ENCODE results near the gene PAX4.

The PAX4 gene

DNA sequence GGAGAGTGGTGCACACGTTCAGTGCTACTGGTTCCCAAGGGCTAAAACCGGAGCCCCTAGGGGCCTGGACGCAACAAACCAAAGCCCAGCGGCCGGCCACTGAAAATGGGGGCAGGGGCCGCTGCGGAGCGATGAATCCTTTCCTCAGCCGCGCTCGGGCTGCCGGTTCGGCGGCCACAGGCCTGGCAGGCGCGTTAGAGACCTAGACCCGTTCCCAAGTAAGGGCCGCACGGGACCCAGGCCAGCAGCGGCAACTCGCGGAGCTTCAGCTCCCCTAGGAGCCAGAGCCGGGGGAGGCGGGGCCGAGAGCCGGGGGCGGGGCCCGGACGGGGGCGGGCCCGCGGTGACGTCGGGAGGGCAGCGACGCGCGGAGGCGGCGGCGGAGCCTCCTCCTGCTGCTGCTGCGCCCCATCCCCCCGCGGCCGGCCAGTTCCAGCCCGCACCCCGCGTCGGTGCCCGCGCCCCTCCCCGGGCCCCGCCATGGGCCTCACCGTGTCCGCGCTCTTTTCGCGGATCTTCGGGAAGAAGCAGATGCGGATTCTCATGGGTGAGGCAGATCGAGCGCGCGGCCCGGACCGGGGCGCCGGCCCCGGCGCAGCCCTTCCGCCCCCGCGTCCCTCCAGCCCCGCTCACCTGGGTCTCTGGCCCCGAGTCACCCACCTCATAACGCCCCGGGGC, 29.8 kb downstream of the PAX4 start, which contains the start of gene ARF5:
ARF5 (plus strand) TSS at position 393 of the 678 bp plus-strand sequence; CDS start at position 481, 88 bp downstream.
- TF ChIP-seq, protein P1, sequence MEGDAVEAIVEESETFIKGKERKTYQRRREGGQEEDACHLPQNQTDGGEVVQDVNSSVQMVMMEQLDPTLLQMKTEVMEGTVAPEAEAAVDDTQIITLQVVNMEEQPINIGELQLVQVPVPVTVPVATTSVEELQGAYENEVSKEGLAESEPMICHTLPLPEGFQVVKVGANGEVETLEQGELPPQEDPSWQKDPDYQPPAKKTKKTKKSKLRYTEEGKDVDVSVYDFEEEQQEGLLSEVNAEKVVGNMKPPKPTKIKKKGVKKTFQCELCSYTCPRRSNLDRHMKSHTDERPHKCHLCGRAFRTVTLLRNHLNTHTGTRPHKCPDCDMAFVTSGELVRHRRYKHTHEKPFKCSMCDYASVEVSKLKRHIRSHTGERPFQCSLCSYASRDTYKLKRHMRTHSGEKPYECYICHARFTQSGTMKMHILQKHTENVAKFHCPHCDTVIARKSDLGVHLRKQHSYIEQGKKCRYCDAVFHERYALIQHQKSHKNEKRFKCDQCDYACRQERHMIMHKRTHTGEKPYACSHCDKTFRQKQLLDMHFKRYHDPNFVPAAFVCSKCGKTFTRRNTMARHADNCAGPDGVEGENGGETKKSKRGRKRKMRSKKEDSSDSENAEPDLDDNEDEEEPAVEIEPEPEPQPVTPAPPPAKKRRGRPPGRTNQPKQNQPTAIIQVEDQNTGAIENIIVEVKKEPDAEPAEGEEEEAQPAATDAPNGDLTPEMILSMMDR (IDR thresholded peaks at IDR 0.05; ENCODE audit: insufficient read depth, low read depth, low read length, missing control alignments), result no peak
- peak; percentile 86 for DNase-seq (ENCODE audit: low read depth)
- peak within 1 kb of the TSS; percentile 81 for H3K4me3 ChIP-seq (ENCODE audit: low read depth, low read length)

DNA sequence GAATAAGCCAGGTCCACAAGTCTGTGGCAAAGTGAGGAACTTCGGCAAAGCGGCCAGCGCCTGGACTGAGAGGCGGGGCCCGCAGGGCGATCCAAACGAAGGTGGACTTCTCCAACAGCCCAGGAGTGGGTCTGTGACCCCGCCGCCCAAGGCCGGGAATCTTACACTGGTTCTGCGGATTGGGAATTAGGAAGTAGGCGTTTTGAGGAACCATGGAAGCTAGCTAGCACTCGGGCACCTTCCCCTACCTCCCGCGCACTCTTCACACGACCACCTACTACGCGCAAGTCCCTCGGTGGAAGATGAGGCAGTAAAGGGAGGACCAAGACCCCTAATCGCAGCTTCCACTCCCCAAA, 30.3 kb downstream of the PAX4 start:
- DNase-seq (ENCODE audit: low read depth), result no peak
- H3K4me3 ChIP-seq (ENCODE audit: low read depth, low read length), result peak overlapping the region; percentile 81
- TF ChIP-seq, protein P1 (IDR thresholded peaks at IDR 0.05; ENCODE audit: insufficient read depth, low read depth, low read length, missing control alignments), result no peak

DNA sequence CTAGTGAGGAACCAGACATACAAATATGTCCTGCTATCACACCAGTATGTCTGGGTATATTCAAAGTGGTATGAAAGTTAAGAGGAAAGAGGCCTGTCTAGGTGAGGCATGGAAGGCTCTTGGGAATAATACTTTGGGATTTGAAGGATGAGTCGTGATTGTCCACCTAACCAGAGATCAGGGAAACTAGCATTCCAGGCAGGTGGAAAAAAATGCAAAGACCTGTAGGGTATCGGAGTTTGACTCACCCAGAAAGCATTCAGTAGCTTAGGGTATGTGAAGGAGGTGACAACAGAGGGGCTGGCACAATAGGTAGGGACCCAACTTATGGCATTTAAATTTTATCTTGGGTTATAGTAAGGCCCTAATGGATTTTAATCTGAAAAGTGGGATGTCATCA, 31.6 kb downstream of the PAX4 start:
- TF ChIP-seq, protein P1 (IDR thresholded peaks at IDR 0.05; ENCODE audit: insufficient read depth, low read depth, low read length, missing control alignments), result no peak
- no peak overlapping the region for H3K4me3 ChIP-seq (ENCODE audit: low read depth, low read length)
- DNase-seq (ENCODE audit: low read depth), result no peak

DNA sequence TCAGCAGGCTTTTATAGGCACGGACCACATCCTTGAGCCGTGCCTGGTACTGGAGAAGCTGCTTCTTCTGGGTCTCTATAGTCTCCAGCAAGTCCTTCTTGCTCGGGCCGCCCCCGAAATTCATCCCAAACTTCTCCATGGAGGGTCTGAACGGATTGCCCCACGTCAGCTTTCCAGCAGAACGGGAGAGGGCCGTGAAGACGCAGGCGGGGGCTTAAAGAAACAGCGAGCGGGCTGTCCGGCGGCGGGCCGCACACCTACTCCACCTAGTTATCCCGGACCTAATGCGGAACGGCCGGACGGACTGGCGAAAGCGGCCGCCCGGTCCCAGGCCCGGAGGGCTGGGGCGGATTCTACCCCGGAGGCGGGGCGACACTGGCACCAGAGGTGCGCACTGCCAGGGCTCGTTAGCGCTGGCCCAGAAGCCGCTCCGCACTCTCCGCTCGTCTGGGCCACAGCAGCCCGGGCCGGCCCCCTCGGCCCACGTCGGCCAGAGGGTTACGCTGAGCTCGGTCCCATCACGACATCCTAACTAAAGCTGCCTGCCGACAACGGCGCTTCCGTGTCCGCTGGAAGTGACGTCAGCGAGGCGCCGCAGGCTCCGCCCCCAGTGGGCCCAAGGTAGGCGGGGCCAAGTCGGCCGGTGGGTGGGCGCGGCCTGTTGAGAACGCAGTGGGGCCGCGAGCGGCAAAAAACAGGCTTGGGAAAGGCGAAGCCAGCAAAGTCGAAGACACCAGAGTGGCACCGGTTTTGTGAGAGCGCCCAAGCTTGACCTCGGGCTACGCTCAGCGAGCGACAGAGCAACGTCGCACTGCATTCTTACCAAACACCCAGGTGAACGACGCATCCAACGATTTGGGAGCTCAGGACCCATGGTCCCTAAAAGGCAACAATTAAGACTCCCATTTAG, 32.6 kb downstream of the PAX4 start, which contains the start of gene GCC1:
GCC1 (minus strand) TSS at position 553 of the 910 bp plus-strand sequence; CDS start at position 139, 414 bp downstream.
- TF ChIP-seq, protein P1 (IDR thresholded peaks at IDR 0.05; ENCODE audit: insufficient read depth, low read depth, low read length, missing control alignments), result no peak
- DNase-seq (ENCODE audit: low read depth), result peak; percentile 92

DNA sequence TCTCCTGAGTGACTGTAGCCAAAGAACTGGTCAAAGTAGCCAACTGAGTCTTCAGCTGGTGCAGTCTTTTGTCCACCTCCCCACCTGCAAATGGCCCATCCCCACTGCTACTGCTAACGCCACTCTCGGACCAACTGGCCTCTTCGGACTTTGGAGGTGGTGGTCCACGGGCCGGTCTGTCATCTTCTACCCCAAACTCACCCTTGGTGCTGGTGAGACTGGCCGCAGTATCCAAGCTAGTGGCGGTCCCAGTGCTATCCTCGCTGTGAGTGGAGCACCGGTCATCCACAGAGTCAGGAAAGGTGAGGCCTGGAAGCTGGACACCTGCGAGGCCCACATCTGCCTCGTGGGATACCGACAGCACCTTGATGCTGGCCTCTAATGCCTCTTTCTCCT, 33.3 kb downstream of the PAX4 start:
- TF ChIP-seq, protein P1 (IDR thresholded peaks at IDR 0.05; ENCODE audit: insufficient read depth, low read depth, low read length, missing control alignments), result no peak

More for the DNA sequence above, 32.6 kb downstream of the PAX4 start, which contains the start of gene GCC1:
- H3K4me3 ChIP-seq (ENCODE audit: low read depth, low read length), result peak within 1 kb of the TSS; percentile 97

DNA sequence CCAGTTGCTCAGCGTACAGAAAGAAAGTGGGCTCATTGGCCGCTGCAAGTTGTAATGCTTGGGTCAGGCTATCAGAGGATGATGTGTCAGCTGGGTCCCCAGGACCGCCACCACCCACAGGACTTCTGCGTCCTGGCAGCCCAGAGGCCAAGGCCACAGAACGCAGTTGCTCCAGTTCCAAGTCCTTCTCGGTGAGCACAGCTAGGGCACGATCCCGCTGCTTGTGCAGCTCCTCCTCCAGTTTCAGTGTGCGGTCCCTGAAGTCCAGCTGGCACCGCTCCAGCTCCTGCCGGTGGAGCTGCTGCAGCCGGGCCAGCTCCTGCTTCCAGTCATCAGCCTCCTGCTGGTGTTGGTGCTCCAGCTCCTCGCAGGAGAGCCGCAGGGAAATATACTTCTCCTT, 35.6 kb downstream of the PAX4 start:
- H3K4me3 ChIP-seq (ENCODE audit: low read depth, low read length), result no peak overlapping the region
- TF ChIP-seq, protein P1 (IDR thresholded peaks at IDR 0.05; ENCODE audit: insufficient read depth, low read depth, low read length, missing control alignments), result no peak
- DNase-seq (ENCODE audit: low read depth), result no peak

More for the DNA sequence above, 33.3 kb downstream of the PAX4 start:
- peak overlapping the region; percentile 97 for H3K4me3 ChIP-seq (ENCODE audit: low read depth, low read length)
- no peak for DNase-seq (ENCODE audit: low read depth)

All from GM12865 (cell line).